ENCODE data around the gene ST3GAL5. TPM values are rescaled to one million over a fixed set of nuclear protein-coding genes. Genes with fewer than 3 reads are reported as not detected.

Gene ST3GAL5
- total RNA-seq, 4 donors from 2014 or later: 30.9 to 37.4 (median 32.9) TPM

DNA sequence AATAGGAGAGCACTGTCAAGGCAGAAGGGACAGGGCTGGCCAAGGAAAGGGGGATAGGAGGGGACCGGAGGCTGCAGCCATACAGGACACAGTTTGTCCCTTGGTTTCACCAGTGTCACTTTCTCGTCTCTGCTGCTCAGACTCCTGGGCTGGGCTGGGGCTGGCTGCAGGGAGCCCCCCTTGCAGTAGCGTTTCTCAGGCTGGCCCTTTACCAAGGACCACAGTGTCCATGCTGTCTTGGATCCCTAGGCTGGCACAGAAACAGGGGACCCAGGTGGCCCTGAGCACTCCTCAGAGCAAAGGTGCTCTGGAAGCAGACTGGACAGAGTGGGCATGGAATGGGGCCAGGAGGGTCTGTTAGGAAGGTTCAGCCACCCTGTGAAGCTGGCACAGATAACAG is 100.2 kb downstream of the ST3GAL5 start:
- H3K4me1 ChIP-seq: peaks cover 2 to 70% (median 29%) of the 10 kb centered on the region in 4 donors
- no peak overlapping the region for H3K4me3 ChIP-seq
- 74 to 94% methylated on average over 3 of the region's 3 CpGs for WGBS, 2 donors
- no peaks in the 10 kb centered on the region for H3K27me3 ChIP-seq
- H3K36me3 ChIP-seq: peaks cover 0 to 55% (median 0%) of the 10 kb centered on the region in 3 donors
- H3K9me3 ChIP-seq: no peaks in the 10 kb centered on the region
- peak overlapping the region in 1 of 4 donors; percentile 48 for H3K27ac ChIP-seq
- TF ChIP-seq, protein P1, sequence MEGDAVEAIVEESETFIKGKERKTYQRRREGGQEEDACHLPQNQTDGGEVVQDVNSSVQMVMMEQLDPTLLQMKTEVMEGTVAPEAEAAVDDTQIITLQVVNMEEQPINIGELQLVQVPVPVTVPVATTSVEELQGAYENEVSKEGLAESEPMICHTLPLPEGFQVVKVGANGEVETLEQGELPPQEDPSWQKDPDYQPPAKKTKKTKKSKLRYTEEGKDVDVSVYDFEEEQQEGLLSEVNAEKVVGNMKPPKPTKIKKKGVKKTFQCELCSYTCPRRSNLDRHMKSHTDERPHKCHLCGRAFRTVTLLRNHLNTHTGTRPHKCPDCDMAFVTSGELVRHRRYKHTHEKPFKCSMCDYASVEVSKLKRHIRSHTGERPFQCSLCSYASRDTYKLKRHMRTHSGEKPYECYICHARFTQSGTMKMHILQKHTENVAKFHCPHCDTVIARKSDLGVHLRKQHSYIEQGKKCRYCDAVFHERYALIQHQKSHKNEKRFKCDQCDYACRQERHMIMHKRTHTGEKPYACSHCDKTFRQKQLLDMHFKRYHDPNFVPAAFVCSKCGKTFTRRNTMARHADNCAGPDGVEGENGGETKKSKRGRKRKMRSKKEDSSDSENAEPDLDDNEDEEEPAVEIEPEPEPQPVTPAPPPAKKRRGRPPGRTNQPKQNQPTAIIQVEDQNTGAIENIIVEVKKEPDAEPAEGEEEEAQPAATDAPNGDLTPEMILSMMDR (IDR thresholded peaks at IDR 0.05): no peak
- no peak for TF ChIP-seq POLR2A (IDR thresholded peaks at IDR 0.05)
- no peak for DNase-seq (ENCODE audit: low spot score in 2 of 2)

- H3K9me3 ChIP-seq: no peaks in the 10 kb centered on the region
- no peak overlapping the region for H3K4me3 ChIP-seq
- peaks cover 2 to 63% (median 24%) of the 10 kb centered on the region in 4 donors for H3K4me1 ChIP-seq
- WGBS, 2 donors: 89 to 93% methylated on average over 6 of the region's 6 CpGs
- H3K36me3 ChIP-seq: peaks cover 0 to 61% (median 0%) of the 10 kb centered on the region in 3 donors
- no peaks in the 10 kb centered on the region for H3K27me3 ChIP-seq
- no peak for TF ChIP-seq POLR2A (IDR thresholded peaks at IDR 0.05)
- TF ChIP-seq EP300 (IDR thresholded peaks at IDR 0.05): no peak
- TF ChIP-seq, protein P1 (IDR thresholded peaks at IDR 0.05): no peak
- DNase-seq (ENCODE audit: low spot score in 2 of 2): no peak
- peak overlapping the region in 2 of 4 donors; percentile 48 to 78 for H3K27ac ChIP-seq
Observed at GRCh38 chr2:85787981-85788340, 100.8 kb downstream of the ST3GAL5 start.

GRCh38 chr2:85787282-85787980 is 101.4 kb downstream of the ST3GAL5 start:
- H3K4me3 ChIP-seq: no peak overlapping the region
- H3K27me3 ChIP-seq: no peaks in the 10 kb centered on the region
- peaks cover 1 to 58% (median 19%) of the 10 kb centered on the region in 4 donors for H3K4me1 ChIP-seq
- H3K27ac ChIP-seq: peak overlapping the region in 2 of 4 donors; percentile 70 to 78
- TF ChIP-seq, protein P1 (IDR thresholded peaks at IDR 0.05): no peak
- TF ChIP-seq EP300 (IDR thresholded peaks at IDR 0.05) (no peak), POLR2A (IDR thresholded peaks at IDR 0.05) (no peak)
- no peak for DNase-seq (ENCODE audit: low spot score in 2 of 2)
- no peaks in the 10 kb centered on the region for H3K9me3 ChIP-seq
- 85 to 86% methylated on average over 8 of the region's 8 CpGs for WGBS, 2 donors
- peaks cover 0 to 66% (median 0%) of the 10 kb centered on the region in 3 donors for H3K36me3 ChIP-seq

Small RNAs within 50 kb of the gene (small RNA-seq; reads per million reads assigned to genes)
- gene RN7SKP83: not detected

Other genes starting within 250 kb of the ST3GAL5 start
- gene SFTPB, start 220.8 kb downstream of the ST3GAL5 start, total RNA-seq: not detected
- 1 to 10 TPM in 1 of 4 donors, under 1 TPM in 2, not detected in 1; 0.63 to 4.2 (median 0.98) TPM for gene GNLY, start 194.6 kb downstream of the ST3GAL5 start, total RNA-seq
- 100 to 1,000 TPM in 3 of 4 donors, 10 to 100 TPM in 1; 98.0 to 170 (median 119) TPM for gene ATOH8, start 135.0 kb downstream of the ST3GAL5 start, total RNA-seq
- gene POLR1A, start 216.9 kb upstream of the ST3GAL5 start, total RNA-seq: 10 to 100 TPM; 15.3 to 22.3 (median 19.8) TPM
- 100 to 1,000 TPM in 1 of 4 donors, 10 to 100 TPM in 3; 61.5 to 103 (median 73.7) TPM for gene PTCD3, start 217.2 kb upstream of the ST3GAL5 start, total RNA-seq